H1 (cell line): ENCODE data around the gene ADARB2. TPM values are rescaled to one million over a fixed set of nuclear protein-coding genes. Genes with fewer than 3 reads are reported as not detected.

Source experiments
- CHD7 ChIP-seq: fragments of 300-600 bp; sonication (generic); IDR thresholded peaks from 2 replicates; pipeline ENCODE4 v1.7.1; 2012; ENCODE audit warnings: low read length, moderate library complexity, mild to moderate bottlenecking, inconsistent platforms; ENCODE audit not compliant: insufficient replicate concordance
- EZH2 ChIP-seq: fragments of 200-600 bp; sonication (generic); IDR thresholded peaks from 2 replicates; pipeline ENCODE4 v1.7.1; 2012; ENCODE audit warnings: low read depth, mild to moderate bottlenecking, moderate library complexity, low read length, inconsistent platforms; ENCODE audit not compliant: severe bottlenecking
- HDAC6 ChIP-seq: IDR thresholded peaks from one replicate; pipeline ENCODE4 v1.7.1; 2012; ENCODE audit warnings: low read depth, mild to moderate bottlenecking, inconsistent platforms, low read length, moderate library complexity
- NANOG ChIP-seq: IDR thresholded peaks from 2 replicates; pipeline ENCODE4 v1.6.1; 2011; ENCODE audit warnings: low read length, low read depth, mild to moderate bottlenecking, inconsistent platforms; ENCODE audit not compliant: insufficient read depth, poor library complexity, severe bottlenecking
- PHF8 ChIP-seq: fragments of 200-600 bp; sonication (generic); conservative IDR thresholded peaks from 2 replicates; pipeline ENCODE4 v1.7.1; 2012; ENCODE audit warnings: low read depth, mild to moderate bottlenecking, inconsistent platforms, low read length, moderate library complexity
- POLR2AphosphoS5 ChIP-seq: IDR thresholded peaks from 2 replicates; pipeline ENCODE4 v1.6.1; 2011; ENCODE audit warnings: low read depth, low read length
- POU5F1 ChIP-seq: IDR thresholded peaks from 2 replicates; pipeline ENCODE4 v1.6.1; 2011; ENCODE audit warnings: low read depth, mild to moderate bottlenecking, low read length, moderate library complexity
- SAP30 ChIP-seq: fragments of 300-600 bp; sonication (generic); IDR thresholded peaks from 2 replicates; pipeline ENCODE4 v1.7.1; 2012; ENCODE audit warnings: low read length, moderate library complexity, mild to moderate bottlenecking, inconsistent platforms; ENCODE audit not compliant: insufficient read depth, insufficient replicate concordance
- USF2 ChIP-seq: IDR thresholded peaks from 2 replicates; pipeline ENCODE4 v1.6.1; 2011; ENCODE audit warnings: low read length, improper control_type of control experiment
- ZNF274 ChIP-seq: IDR thresholded peaks from 2 replicates; pipeline ENCODE4 v1.7.0; 2012; ENCODE audit warnings: low read length, borderline replicate concordance; ENCODE audit errors: extremely low read depth
- polyA plus RNA-seq, 7 experiments: library from polyadenylated mRNA; depleted of rRNA in 3 of 7; stranded (reverse) in 5 of 7; unstranded in 2 of 7; fragments of >200 nt in 5 of 7; fragments of 200-250 nt in 2 of 7; gene quantifications; 1 replicate in 5 of 7; 2 replicates in 1 of 7; 4 replicates in 1 of 7; pipeline versions ENCODE4 v1.2.1 to v1.2.3, GENCODE V29; 2011 to 2013; ENCODE audit warnings: missing spikeins in 2 of 7, mixed read lengths in 2 of 7
- total RNA-seq: library from RNA; stranded (reverse); fragmentation: NEBNext Ultra II Directional; extraction: Animal tissue kit (Norgen Biotek cat#: 25700); gene quantifications from 2 replicates; pipeline ENCODE4 v1.2.1, GENCODE V29; 2021

ADARB2 gene
- total and polyA plus RNA-seq, 2 of the 8 experiments (the other 6 are each of a cell fraction or from before 2014, with no cell fraction given) = 2.2 to 2.8 TPM

DNA sequence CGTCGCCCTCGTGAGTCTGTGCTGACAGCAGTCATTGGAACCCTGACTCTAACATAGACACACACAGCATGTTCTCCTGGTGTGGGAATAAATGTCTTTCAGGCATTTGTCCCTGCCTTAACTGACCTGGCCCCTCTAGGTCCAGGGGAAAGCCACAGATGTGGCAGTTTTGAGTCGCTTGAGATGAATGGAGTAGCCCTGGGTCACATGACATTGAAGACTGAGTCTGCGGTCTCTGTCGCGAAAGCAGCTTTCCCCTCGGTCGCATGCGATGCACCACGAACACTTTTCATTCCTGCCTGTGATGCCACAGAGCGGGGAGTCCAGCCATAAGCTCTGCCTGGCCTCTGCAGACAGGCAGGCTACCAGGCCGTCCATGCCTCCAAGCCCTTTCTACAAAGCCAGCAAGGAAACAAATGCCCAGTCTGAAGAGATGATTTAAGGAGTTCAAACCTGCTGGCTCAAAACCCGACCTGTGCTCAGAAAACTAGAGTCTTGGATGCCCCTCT lies 508.8 kb downstream of the ADARB2 start (continued):
- TF ChIP-seq CHD7 = no peak
- TF ChIP-seq POLR2AphosphoS5 = no peak
- TF ChIP-seq NANOG = no peak
- TF ChIP-seq EZH2 = no peak
- TF ChIP-seq SAP30 = no peak
- no peak for TF ChIP-seq PHF8
- no peak for TF ChIP-seq ZNF274
- no peak for TF ChIP-seq POU5F1
- no peak for TF ChIP-seq USF2
- no peak for TF ChIP-seq HDAC6
